Heart left ventricle (tissue), 16 donors: Measurements from ENCODE around the gene CACNA2D3. TPM values are rescaled to one million over a fixed set of nuclear protein-coding genes. Genes with fewer than 3 reads are reported as not detected.

ENCODE experiments used
- ATAC-seq, 4 donors: fragments of 200-7000 bp; cut with Tn5 transposase; one replicate each; pipeline ENCODE4 v1.9.1; 2020 to 2022; ENCODE audit warnings: moderate library complexity in 4 of 4, mild to moderate bottlenecking in 3 of 4, moderate number of reproducible peaks in 1 of 4
- DNase-seq, 5 donors: peaks; one replicate each; pipeline ENCODE4 v3.0.0-alpha.2; 2020
- H3K27ac ChIP-seq, 12 donors: fragments of 200-600 bp; sonication (generic) in 4 of 12; one replicate each; pipeline versions ENCODE4 v1.5.0 to v1.8.0; 2016 to 2022; ENCODE audit warnings: mild to moderate bottlenecking in 2 of 12
- H3K27me3 ChIP-seq, 9 donors: fragments of 200-600 bp; sonication (generic) in 2 of 9; one replicate each; pipeline versions ENCODE4 v1.5.1 to v1.8.0; 2016 to 2022; ENCODE audit warnings: mild to moderate bottlenecking in 3 of 9
- H3K36me3 ChIP-seq, 9 donors: fragments of 200-600 bp; sonication (generic) in 2 of 9; one replicate each; pipeline versions ENCODE4 v1.5.0 to v1.8.0; 2018 to 2022; ENCODE audit warnings: mild to moderate bottlenecking in 2 of 9
- H3K4me1 ChIP-seq, 12 donors: fragments of 200-600 bp; sonication (generic) in 4 of 12; one replicate each; pipeline versions ENCODE4 v1.5.0 to v1.8.0; 2016 to 2022; ENCODE audit warnings: mild to moderate bottlenecking in 3 of 12
- H3K4me3 ChIP-seq, 12 donors: fragments of 200-600 bp; sonication (generic) in 4 of 12; one replicate each; pipeline versions ENCODE4 v1.5.0 to v1.8.0; 2017 to 2022; ENCODE audit warnings: mild to moderate bottlenecking in 9 of 12, moderate library complexity in 4 of 12
- H3K9me3 ChIP-seq, 12 donors: fragments of 200-600 bp; sonication (generic) in 4 of 12; one replicate each; pipeline versions ENCODE4 v1.5.0 to v1.8.0; 2016 to 2022; ENCODE audit warnings: mild to moderate bottlenecking in 1 of 12
- POLR2A ChIP-seq, 2 donors: fragments of 450-650 bp; IDR thresholded peaks; one replicate each; pipeline ENCODE4 v1.6.1; 2017; ENCODE audit warnings: antibody characterized with exemption in 2 of 2, mild to moderate bottlenecking in 2 of 2, moderate library complexity in 2 of 2
- WGBS, 4 donors: extraction: QIAGEN DNeasy Blood & Tissue Kit in 2 of 4; methylation state at CpG; one replicate each; pipeline versions ENCODE4 v1.1.5 to v1.1.7; 2013 to 2018; 5-methylcytosine and 5-hydroxymethylcytosine counted together
- intact Hi-C, 10 donors: fragments of 100-400 bp; cut with DNase I; formaldehyde crosslinking; loops; one replicate each; pipeline versions ENCODE4 v1.11.1 to v1.14.2; 2022
- polyA plus RNA-seq, 2 donors: library from polyadenylated mRNA; stranded (reverse); fragments of 200-250 nt; gene quantifications; one replicate each; pipeline ENCODE4 v1.2.3, GENCODE V29; 2013
- total RNA-seq, 9 donors: library from RNA; depleted of rRNA in 2 of 9; stranded (reverse); fragments of >200 nt in 2 of 9; fragmentation: NEBNext Ultra II Directional in 3 of 9; extraction: Animal tissue kit (Norgen Biotek cat#: 25700) in 3 of 9; gene quantifications; one replicate each; pipeline versions ENCODE4 v1.1.0 to v1.2.4, GENCODE V29; 2016 to 2023
- TF ChIP-seq, protein P1 (sequence below), 12 donors: fragments of 200-600 bp; sonication (generic) in 4 of 12; IDR thresholded peaks; one replicate each; pipeline versions ENCODE4 v1.5.0 to v1.8.0; 2018 to 2022; ENCODE audit warnings: antibody characterized with exemption in 12 of 12, mild to moderate bottlenecking in 5 of 12
- donor health status: ischemic (EF 13 %, LVEDD 7.1; RV severe dilation, severe dysfunction).
- donor health status: healthy with polysubstance abuse.
- donor health status: DM: no; HTN: yes; CAD: no.
- donor health status: DM: no; HTN: no; CAD: no.
- donor health status: ischemic (EF 25% LVEDD 6.9; RV normal size, moderate dysfunction).
- donor health status: ischemic (EF 25% LVEDD 5.7; RV mildly dilated, moderate dysfunction).
- donor health status: healthy.
- donor health status: DM: yes; HTN: yes; CAD: no.
- donor health status: ischemic (EF 35%, LVEDD 5.7; RV mildly dilated, moderate dysfunction).
- donor health status: nonischemic (EF 11% LVEDD 7.7; RV severe dilation, severe dysfunction).
- donor health status: DM: yes; HTN: yes; CAD: no.
- donor health status: PGD.
- donor health status: ischemic (EF 29% LVEDD 5.4; RV normal size, mild dysfunction).
- donor health status: nonischemic (EF 23%, LVEDD 6.1; RV moderate dilation, normal function).

Gene CACNA2D3
- total and polyA plus RNA-seq, 11 donors = 0.17 to 25.1 (median 12.8) TPM

GRCh38 chr3:54321520-54321919 lies 199.2 kb downstream of the CACNA2D3 start:
- no peak overlapping the region for H3K27ac ChIP-seq
- H3K4me1 ChIP-seq = no peaks in the 10 kb centered on the region
- H3K4me3 ChIP-seq = no peak overlapping the region
- no peaks in the 10 kb centered on the region for H3K9me3 ChIP-seq
- DNase-seq = no peak
- WGBS, 4 donors = 48 to 55% (median 51%) methylated on average over 5 of the region's 5 CpGs
- TF ChIP-seq, protein P1, sequence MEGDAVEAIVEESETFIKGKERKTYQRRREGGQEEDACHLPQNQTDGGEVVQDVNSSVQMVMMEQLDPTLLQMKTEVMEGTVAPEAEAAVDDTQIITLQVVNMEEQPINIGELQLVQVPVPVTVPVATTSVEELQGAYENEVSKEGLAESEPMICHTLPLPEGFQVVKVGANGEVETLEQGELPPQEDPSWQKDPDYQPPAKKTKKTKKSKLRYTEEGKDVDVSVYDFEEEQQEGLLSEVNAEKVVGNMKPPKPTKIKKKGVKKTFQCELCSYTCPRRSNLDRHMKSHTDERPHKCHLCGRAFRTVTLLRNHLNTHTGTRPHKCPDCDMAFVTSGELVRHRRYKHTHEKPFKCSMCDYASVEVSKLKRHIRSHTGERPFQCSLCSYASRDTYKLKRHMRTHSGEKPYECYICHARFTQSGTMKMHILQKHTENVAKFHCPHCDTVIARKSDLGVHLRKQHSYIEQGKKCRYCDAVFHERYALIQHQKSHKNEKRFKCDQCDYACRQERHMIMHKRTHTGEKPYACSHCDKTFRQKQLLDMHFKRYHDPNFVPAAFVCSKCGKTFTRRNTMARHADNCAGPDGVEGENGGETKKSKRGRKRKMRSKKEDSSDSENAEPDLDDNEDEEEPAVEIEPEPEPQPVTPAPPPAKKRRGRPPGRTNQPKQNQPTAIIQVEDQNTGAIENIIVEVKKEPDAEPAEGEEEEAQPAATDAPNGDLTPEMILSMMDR (IDR thresholded peaks at IDR 0.05) = no peak
- TF ChIP-seq POLR2A (IDR thresholded peaks at IDR 0.05) = no peak
- ATAC-seq = no peak
- intact Hi-C loops = no loop called here
- H3K36me3 ChIP-seq = no peaks in the 10 kb centered on the region
- H3K27me3 ChIP-seq = no peaks in the 10 kb centered on the region

DNA sequence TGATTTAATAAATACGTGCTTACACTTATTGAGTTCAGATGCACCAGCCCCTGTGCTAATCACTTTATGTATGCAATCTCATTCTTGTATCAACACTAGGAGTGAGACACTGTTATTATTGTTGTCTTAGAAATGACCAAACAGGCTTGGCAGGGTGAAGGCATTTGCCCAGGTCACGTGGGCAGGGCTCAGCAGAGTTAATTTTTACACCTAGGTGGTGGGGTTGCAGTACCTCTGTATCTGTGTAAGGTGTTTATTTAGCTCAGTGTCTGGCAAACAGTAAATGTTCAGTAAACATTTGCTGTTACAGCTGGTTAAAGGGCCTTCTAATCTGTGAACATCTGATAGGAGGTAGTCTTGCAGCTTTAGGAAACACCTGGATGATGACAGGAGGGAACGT lies 200.0 kb downstream of the CACNA2D3 start:
- no peaks in the 10 kb centered on the region for H3K4me1 ChIP-seq
- H3K36me3 ChIP-seq = no peaks in the 10 kb centered on the region
- intact Hi-C loops = no loop called here
- TF ChIP-seq POLR2A (IDR thresholded peaks at IDR 0.05) = no peak
- TF ChIP-seq, protein P1 (IDR thresholded peaks at IDR 0.05) = no peak
- no peak for ATAC-seq
- DNase-seq = no peak
- 65 to 73% (median 67%) methylated on average over 3 of the region's 3 CpGs for WGBS, 4 donors
- no peaks in the 10 kb centered on the region for H3K9me3 ChIP-seq
- no peaks in the 10 kb centered on the region for H3K27me3 ChIP-seq
- no peak overlapping the region for H3K27ac ChIP-seq
- H3K4me3 ChIP-seq = no peak overlapping the region

DNA sequence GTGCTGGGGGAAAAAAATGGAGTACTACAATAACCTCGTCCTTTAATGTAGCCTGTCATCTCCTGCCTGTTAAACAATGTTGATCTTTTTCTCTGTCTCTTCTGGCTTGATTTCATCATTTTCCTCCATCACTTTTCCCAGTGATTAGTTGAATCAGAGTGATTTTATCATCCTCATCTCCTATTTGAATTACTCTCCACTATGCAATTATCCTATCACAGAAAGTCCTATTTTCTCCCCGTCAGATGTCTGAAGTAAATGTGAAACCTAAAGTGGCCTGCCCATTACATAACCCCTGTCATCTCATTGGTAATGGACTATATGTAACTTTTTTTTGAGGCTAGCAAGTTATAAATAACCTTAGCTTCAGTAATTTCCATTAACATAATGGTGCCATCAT lies 201.8 kb downstream of the CACNA2D3 start:
- Histone ChIP-seq H3K27me3 (no peaks in the 10 kb centered on the region), H3K36me3 (no peaks in the 10 kb centered on the region), H3K9me3 (no peaks in the 10 kb centered on the region), H3K4me3 (no peak overlapping the region), H3K27ac (no peak overlapping the region), H3K4me1 (no peaks in the 10 kb centered on the region)
- 69 to 87% (median 82%) methylated on average over 2 of the region's 2 CpGs for WGBS, 4 donors
- intact Hi-C loops = no loop called here
- DNase-seq (no peak), ATAC-seq (no peak)
- TF ChIP-seq POLR2A (IDR thresholded peaks at IDR 0.05) = no peak
- TF ChIP-seq, protein P1 (IDR thresholded peaks at IDR 0.05) = no peak

DNA sequence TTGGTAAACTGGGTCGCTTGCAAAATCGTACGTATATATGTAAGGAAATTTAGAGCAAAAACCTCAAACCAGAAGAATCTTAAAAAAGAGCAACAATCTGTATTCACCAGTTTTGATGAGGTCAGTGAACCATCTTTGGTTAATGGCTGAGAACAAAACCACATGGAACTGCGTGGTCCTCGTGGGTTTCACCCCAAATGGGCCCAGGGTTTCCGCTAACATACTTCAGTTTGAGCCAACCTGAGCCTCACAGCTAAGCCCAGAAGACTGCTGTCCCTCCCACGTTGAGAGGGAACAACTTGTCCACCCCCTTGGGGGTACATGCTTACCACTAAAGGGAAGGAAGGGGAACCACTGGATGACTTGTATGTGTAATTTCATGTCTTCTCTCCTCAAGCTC lies 204.6 kb downstream of the CACNA2D3 start:
- intact Hi-C loops = no loop called here
- no peak for DNase-seq
- 80 to 84% (median 82%) methylated on average over 7 of the region's 7 CpGs for WGBS, 4 donors

More for the DNA sequence above, 204.6 kb downstream of the CACNA2D3 start:
- no peak overlapping the region for H3K4me3 ChIP-seq
- no peaks in the 10 kb centered on the region for H3K27me3 ChIP-seq
- H3K4me1 ChIP-seq = no peaks in the 10 kb centered on the region
- TF ChIP-seq, protein P1 (IDR thresholded peaks at IDR 0.05) = no peak
- TF ChIP-seq POLR2A (IDR thresholded peaks at IDR 0.05) = no peak
- no peak overlapping the region for H3K27ac ChIP-seq
- no peak for ATAC-seq
- no peaks in the 10 kb centered on the region for H3K9me3 ChIP-seq
- no peaks in the 10 kb centered on the region for H3K36me3 ChIP-seq
